Measurements from ENCODE around the gene PLP2.

DNA sequence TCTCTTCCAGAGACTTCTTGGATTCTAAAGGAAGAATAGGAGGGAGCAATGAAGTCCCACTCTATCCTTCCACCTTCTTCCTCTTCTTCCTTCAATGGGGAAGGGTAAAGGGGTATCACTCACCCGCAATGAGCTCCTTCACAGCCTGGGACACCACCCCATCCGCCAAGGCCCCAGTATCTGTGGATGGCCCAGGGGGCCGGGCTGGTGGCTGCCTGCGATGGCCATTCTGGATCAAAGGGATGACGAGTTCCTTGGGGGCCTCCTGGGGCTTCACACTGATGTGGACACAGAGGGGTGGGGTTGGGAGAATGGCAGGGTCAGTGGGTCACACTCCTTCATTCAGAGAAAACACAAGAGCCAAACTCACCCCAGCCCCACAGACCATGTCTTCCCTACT, 49.2 kb upstream of the PLP2 start:
- TF ChIP-seq, protein P1, sequence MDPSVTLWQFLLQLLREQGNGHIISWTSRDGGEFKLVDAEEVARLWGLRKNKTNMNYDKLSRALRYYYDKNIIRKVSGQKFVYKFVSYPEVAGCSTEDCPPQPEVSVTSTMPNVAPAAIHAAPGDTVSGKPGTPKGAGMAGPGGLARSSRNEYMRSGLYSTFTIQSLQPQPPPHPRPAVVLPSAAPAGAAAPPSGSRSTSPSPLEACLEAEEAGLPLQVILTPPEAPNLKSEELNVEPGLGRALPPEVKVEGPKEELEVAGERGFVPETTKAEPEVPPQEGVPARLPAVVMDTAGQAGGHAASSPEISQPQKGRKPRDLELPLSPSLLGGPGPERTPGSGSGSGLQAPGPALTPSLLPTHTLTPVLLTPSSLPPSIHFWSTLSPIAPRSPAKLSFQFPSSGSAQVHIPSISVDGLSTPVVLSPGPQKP (IDR thresholded peaks at IDR 0.05; ENCODE audit: low read depth, low read length), result no peak
- no peak for TF ChIP-seq POLR2AphosphoS2 (conservative IDR thresholded peaks at IDR 0.05; ENCODE audit: low read length)
